ENCODE results near the gene ANO1. TPM values are rescaled to one million over a fixed set of nuclear protein-coding genes. Genes with fewer than 3 reads are reported as not detected.

Gene ANO1
- total and polyA plus RNA-seq, 2 of the 8 experiments (the other 6 are each of a cell fraction or from before 2014, with no cell fraction given): 4.7 to 5.0 TPM

DNA sequence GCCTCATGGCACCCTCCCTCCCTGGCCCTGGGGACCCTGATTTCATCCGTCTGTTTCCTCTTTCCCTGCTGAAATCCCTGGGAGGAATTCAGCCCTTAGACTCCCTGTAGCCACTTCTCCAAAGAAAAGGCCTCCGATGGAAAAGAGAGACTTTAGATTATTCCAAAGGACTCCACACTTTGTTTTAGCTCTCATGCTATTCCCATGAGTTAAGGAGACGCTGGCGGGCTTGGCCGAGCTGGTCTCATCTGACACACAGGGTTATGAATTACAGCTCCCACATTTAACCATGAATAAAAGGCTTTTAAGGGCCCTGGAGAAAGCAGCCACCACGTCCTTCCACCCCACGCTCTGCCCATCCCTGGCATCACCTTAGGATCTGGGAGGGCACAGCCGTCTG, 57.0 kb downstream of the ANO1 start (continued):
- TF ChIP-seq, protein P1, sequence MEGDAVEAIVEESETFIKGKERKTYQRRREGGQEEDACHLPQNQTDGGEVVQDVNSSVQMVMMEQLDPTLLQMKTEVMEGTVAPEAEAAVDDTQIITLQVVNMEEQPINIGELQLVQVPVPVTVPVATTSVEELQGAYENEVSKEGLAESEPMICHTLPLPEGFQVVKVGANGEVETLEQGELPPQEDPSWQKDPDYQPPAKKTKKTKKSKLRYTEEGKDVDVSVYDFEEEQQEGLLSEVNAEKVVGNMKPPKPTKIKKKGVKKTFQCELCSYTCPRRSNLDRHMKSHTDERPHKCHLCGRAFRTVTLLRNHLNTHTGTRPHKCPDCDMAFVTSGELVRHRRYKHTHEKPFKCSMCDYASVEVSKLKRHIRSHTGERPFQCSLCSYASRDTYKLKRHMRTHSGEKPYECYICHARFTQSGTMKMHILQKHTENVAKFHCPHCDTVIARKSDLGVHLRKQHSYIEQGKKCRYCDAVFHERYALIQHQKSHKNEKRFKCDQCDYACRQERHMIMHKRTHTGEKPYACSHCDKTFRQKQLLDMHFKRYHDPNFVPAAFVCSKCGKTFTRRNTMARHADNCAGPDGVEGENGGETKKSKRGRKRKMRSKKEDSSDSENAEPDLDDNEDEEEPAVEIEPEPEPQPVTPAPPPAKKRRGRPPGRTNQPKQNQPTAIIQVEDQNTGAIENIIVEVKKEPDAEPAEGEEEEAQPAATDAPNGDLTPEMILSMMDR (IDR thresholded peaks at IDR 0.05; ENCODE audit: control extremely low read depth in 1 of 3, insufficient read depth in 1 of 3, low read depth in 1 of 3, low read length in 3 of 3): no peak
- TF ChIP-seq BCL11A (IDR thresholded peaks at IDR 0.05; ENCODE audit: low read depth in 2 of 2, low read length in 2 of 2): no peak
